ENCODE results near the gene ZHX3.

Gene ZHX3

GRCh38 chr20:41155261-41155660 is 162.3 kb downstream of the ZHX3 start:
- ChIA-PET CTCF (interaction anchor here (0.7 to 7.4 kb wide), 8 partner anchors 12 to 198 kb away, joined by 3 to 76 read pairs (median 17); partner anchors contain the start of gene LPIN3), POLR2A (no interaction called here)
- TF ChIP-seq CTCF (IDR thresholded peaks at IDR 0.05; ENCODE audit: control extremely low read depth, extremely low read depth, low read depth, missing control alignments): no peak
- no peak for DNase-seq (ENCODE audit: extremely low spot score)

GRCh38 chr20:41154436-41155176 is 162.9 kb downstream of the ZHX3 start:
- CTCF ChIA-PET: interaction anchor here (1.5 to 7.4 kb wide), 6 partner anchors 12 to 186 kb away, joined by 4 to 76 read pairs (median 38); partner anchors contain the start of gene LPIN3
- DNase-seq (ENCODE audit: extremely low spot score): no peak
- TF ChIP-seq CTCF (IDR thresholded peaks at IDR 0.05; ENCODE audit: control extremely low read depth, extremely low read depth, low read depth, missing control alignments): no peak
- POLR2A ChIA-PET: no interaction called here

- TF ChIP-seq CTCF (IDR thresholded peaks at IDR 0.05; ENCODE audit: control extremely low read depth, extremely low read depth, low read depth, missing control alignments): no peak
- ChIA-PET POLR2A (no interaction called here), CTCF (interaction anchor here (1.0 to 5.2 kb wide), 5 partner anchors 10 to 57 kb away, joined by 3 to 28 read pairs (median 4); no protein-coding TSS in a partner anchor)
- DNase-seq (ENCODE audit: extremely low spot score): no peak
These were observed 165.3 kb downstream of the ZHX3 start for GRCh38 chr20:41152108-41152757.

- DNase-seq (ENCODE audit: extremely low spot score): no peak
- ChIA-PET CTCF (interaction anchor here (0.8 to 5.2 kb wide), 5 partner anchors 9 to 183 kb away, joined by 3 to 28 read pairs (median 3); no protein-coding TSS in a partner anchor), POLR2A (no interaction called here)
- no peak for TF ChIP-seq CTCF (IDR thresholded peaks at IDR 0.05; ENCODE audit: control extremely low read depth, extremely low read depth, low read depth, missing control alignments)
These were observed 166.2 kb downstream of the ZHX3 start for GRCh38 chr20:41151134-41151869.

GRCh38 chr20:41150664-41151063 is 166.9 kb downstream of the ZHX3 start:
- no peak for TF ChIP-seq CTCF (IDR thresholded peaks at IDR 0.05; ENCODE audit: control extremely low read depth, extremely low read depth, low read depth, missing control alignments)
- DNase-seq (ENCODE audit: extremely low spot score): no peak
- ChIA-PET CTCF (interaction anchor here (1.1 to 5.2 kb wide), 5 partner anchors 8 to 182 kb away, joined by 3 to 28 read pairs (median 5); no protein-coding TSS in a partner anchor), POLR2A (no interaction called here)

GRCh38 chr20:41148942-41149341 is 168.6 kb downstream of the ZHX3 start:
- ChIA-PET POLR2A (no interaction called here), CTCF (interaction anchor here (1.1 to 5.2 kb wide), 4 partner anchors 11 to 158 kb away, joined by 3 to 28 read pairs (median 4); no protein-coding TSS in a partner anchor)
- no peak for DNase-seq (ENCODE audit: extremely low spot score)
- no peak for TF ChIP-seq CTCF (IDR thresholded peaks at IDR 0.05; ENCODE audit: control extremely low read depth, extremely low read depth, low read depth, missing control alignments)

Measured in GM10248 (cell line).